Fibroblast of skin of left biceps (primary cell): ENCODE results near the gene SOS2.
A peak's percentile ranks its signal among the peaks of the same experiment; 100 is the strongest.

Experiments used
- DNase-seq, 2 experiments: peaks; one replicate each; pipeline ENCODE4 v3.0.0-alpha.2; 2013; ENCODE audit warnings: low read depth in 2 of 2

SOS2 gene

DNA sequence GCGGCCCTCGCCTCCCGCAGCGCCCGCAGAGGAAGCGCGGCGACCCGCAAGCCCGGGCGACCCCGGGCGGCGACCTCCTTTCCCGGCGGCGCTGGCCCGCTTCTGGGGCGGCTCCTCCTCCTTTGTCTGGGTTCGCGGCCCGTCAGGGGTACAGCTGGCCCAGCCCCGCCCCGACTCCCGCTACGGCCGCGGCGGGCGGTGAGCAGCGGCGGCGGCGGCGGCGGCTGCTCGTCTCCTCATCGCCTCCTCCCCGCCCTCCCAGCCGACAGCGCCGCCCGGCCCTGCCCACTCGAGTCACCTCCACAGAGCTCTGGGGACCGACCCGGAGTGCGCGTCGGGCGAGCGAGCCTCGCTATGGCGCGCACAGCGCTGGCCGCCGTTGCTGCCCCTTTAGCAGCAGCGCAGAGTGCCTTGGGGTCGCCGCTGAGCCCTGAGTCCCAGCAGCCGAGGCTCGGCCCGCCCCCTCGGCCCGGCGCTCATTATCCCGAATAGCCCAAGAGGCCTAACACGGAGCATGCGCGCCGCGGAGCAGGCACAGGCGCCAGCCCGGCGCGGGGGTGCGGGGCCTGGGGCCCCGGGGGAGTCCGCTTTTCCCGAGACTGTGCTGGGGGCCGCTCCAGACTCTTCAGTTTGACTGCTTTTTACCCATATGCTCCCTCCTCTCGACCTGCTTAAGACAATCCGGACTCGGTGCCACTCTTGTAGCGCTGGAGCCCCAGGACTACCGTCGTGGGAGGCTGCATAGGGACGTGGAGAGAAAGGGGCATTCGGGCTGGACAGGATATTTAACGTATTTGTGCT, at the start of gene SOS2:
Gene SOS2 (minus strand): TSS at position 104 of the 801 bp plus-strand sequence. CDS start 295 bp downstream, outside the sequence.
- DNase-seq = peak; percentile 54 to 68

DNA sequence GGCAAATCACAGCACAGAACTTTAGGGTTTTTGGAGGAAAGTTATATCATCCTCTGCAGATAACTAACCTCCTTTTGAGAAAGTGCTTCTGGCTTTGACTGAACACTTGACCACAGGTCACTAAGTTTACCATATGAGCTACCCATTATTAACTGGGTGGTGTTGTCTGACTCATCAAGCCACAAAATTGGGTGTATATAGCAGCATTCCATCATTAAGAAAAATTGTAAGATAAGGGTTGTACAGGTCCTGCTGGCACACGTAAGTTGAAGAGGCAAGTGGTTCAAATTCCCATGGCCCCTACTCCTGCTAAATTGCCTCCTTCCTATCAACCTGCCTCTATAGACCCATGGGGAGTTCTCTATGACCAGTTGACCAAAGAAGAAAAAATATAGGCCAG, 41.1 kb upstream of the SOS2 start:
- DNase-seq = no peak

DNA sequence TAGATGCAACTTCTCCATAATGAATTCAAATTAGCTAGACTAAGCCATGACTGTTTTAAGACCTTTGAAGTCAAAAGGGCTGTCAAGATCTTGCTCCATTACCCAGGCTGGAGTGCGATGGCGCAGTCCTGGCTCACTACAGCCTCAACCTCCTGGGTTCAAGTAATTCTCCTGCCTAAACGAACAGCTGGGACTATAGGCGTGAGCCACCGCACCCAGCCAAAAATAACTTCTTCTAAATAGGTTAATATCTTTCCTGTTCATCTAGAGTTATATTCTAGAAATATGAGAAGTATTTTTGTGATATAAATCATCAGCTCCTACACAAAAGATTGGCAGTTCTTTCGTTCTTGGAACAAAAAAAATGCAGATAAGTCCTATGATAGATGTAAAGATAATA, 39.6 kb upstream of the SOS2 start:
- DNase-seq = no peak

DNA sequence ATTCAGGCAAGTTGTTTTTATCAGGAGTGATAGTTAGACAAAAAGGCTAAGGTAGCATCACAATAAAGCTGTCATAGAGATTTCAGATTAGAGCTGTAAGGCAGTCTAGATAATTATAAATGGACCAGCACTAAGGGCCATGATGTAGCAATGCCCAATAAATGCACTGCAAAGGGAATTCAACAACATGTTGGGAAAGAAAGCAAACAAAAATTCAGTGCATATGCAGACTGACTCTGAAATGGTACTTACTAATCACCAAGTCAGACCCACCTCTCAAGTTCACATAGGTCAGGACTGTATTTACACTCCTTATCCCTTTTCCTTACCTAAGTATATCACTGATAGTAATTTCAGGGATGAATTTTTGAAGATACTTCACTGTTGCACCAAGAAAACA, 33.7 kb upstream of the SOS2 start:
- no peak for DNase-seq

DNA sequence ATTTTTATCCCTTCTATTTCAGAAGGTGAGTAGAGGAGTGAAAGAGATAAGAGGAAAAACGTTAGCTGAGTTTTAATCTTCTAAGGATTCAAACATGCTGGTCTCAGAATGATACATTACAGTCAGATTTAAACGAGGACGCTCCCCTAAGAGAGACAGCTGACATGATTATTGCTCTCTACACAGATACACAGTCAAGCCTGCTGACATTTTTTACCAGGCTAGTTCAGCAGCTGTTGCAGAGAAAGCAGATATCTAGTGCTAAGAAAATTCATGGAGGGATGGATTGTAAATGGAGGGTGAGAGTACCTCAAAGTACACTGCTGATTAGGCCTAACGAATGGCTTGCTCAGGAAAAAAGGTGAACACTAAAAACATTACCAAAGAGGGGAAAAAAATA, 31.9 kb upstream of the SOS2 start:
- DNase-seq = no peak

DNA sequence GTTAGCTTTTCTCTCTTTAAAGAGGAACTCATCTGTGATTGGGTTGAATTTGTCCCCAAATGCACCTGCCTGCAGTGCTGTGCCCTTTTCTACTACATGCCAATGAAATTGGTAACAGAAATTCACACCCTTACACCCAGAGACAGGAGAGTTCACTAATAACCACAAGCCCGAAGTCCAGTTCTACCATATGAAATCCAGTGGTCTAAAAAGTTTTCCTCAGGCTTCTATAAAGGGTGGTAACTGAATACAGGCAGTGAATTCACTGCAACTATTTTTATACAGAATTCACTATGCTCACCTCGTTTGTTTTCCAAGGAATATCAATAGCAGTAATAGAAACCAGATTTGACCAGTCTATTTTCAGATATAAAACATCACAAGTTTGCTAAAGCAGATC, 31.5 kb upstream of the SOS2 start:
- no peak for DNase-seq

DNA sequence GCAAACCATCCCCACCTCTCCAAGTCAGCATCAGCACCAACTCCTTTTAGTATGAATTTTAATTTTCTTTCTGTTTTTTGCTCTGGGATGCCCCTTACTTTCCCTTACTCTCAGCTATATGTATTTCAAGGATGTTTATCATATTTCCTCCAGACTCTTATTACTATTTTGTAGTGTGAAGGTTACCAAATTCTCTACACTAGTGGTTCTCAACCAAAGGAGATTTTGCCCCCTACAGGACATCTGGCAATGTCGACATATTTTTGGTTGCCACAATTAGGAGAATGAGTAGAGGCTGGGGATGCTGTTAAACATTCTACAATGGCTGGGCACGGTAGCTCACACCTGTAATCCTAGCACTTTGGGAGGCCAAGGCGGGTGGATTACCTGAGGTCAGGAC, 29.1 kb upstream of the SOS2 start:
- peak in 1 of 2 experiments; percentile 15 for DNase-seq

DNA sequence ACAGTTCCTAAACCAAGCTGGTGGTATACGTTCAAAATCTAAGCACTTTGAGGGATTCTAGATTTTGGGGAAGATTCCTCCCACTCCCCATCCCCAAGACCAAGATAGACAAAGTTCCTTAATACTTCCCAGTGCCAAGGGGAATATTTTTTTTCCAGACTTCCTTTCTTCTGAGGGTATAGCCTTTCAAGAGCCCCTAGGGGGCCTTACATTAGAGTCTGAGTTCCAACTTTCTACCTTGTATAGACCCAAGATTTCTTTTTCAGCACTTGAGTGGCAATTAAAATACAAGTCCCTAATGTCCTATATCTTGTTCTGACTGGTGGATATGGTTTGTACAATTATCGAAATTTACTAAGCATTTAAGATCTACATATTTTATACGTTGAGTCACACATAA, 28.7 kb upstream of the SOS2 start:
- no peak for DNase-seq

DNA sequence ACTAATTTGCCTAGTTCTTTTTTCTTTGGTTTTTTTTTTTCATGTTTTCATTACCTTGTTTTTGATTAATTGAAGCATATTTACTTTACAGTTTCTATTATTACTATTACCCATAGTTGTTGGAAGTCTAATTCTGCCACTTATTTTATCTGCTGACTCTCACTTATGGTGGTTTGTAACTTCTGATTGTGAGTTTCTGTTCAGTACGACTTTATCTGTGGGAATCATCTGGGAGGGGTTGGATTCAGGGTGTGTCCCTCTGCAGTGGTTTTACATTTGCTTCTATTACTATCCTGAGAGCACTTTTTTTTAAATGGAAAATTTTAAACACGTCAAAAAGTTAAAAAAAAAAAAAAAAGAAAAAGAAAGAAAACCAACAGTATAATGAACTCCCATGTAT, 26.4 kb upstream of the SOS2 start:
- no peak for DNase-seq

DNA sequence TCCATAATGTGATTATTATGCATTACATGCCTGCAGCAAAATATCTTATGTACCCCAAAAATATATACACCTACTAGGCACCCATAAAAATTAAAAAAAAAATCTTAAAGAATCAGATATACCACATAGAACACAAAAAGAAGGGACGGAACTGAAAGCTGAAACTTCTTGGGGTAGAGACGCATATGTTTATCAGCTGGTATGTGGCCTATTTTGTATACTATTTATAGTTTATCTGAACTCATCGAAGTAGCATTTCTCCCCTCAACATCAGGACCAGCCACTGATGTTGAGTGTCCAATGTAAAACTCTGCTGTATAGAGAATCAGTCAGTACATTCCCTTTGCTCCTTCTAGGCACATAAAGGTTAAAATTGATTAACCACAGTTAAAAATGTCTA, 22.9 kb upstream of the SOS2 start:
- no peak for DNase-seq

DNA sequence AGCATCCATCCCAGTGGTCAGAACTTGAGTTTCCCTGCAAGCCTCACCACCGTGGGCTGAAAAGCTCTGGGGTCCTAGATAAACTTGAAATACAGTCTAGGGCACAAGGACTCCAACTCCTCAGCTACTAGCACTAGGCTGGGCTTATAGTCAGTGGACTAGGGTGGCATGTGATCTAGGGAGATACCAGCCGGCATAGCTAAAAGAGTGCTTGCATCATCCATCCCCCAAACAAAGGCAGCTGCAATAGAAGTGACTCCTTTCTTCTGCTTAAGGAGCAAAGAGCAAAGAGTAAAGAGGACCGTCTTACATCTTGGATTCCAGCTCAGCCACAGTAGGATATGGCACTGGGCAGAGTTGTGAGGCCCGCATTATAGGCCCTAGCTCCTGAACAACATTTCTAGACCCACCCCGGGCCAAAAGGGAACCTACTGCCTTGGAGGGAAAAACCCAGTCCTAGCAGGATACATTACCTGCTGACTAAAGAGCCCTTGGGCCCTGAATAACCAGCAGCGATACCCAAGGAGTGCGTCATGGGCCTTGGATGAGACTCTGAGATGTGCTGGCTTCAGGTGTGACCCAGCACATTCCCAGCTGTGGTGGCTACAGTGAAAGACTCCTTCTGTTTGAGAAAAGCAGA, 17.9 kb upstream of the SOS2 start:
- no peak for DNase-seq

DNA sequence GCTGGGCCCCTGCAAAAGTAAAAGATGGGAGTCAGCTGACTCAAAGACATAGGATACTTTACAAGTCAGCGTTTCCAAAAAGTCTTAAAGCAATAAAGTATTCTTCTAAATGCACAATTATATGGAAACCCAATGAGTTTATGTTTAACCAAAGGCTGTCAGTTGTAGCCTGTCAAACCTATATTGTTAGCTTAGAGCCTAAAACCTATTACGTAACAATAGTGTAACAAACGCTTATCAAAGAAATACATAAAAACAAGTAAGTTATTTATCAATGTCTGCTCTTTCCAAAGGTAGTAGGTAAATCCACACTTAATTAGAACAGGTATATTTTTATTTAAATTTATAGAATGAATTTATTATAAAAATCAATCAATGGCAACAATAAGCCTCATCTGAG, 15.9 kb upstream of the SOS2 start:
- DNase-seq = no peak

DNA sequence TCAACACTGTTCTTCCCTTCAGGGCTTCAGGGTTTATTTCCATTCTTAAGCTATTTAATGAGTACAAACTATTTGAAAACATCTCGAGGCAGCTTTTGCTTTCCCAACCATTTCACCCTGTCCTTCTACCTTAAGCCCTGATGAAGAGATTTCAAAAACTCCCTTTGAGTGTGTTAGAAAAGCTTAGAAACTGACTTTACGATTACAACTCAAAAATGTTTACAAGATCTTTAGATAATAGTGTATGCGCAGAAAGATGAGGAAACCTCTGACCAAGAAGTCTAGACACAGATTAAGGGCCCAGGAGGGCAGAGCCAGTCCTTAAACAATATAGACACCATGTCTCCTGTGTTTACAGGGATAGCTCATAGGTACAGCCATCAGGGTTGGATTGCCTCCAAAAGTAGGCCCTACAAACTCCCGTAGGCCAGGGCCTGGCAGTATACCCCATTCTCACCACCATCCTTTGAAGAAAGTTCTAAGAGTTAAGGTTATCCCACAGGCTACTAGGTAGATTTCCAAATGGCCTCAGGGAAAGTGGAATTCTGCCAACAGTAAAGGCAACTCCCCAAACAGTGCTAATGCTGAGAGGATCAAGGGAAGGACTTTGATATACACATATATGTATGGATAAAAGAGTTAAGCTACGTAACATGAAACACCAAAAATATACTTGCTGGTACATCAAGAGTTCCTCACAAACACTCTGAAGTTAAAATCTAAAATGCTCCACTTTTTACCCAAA, 11.4 kb upstream of the SOS2 start:
- no peak for DNase-seq

DNA sequence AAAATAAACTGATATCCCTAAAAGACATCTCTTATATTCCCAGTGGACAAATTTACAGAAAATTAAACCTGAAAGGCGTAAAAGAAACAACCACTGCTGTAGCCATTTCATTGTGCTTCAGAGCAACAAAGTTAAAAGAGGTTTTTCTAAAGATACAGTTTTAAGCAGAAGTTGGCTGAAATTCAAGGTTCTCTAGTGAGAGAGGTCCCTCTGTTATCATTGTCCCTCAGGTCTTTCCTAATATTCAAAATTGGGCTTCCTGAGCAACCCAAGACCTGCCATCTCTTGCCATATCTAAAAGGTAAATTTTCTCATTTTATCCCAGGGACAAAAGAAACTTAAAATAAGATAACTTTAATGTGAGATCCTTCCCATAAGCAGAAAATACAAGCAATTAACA, 10.7 kb upstream of the SOS2 start:
- DNase-seq = no peak

DNA sequence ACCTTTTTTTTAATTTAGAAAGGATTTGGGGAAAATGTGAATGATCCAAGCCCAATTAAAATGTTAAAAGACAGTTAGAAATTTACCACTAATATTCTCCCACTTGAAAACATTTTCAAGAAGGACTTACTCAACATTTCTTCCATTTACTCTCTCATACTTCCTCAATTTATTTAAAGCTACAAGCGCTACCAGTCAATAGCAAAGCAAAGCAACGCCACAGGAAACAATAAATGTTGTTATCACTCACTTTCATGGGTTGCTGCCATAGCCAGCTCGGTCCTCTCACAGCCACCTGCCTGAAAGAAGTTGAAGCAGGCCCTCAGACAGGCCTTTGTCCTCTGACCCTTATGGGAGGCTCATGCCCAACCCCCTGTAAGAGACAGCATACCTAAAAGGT, 6.0 kb upstream of the SOS2 start:
- DNase-seq = no peak

DNA sequence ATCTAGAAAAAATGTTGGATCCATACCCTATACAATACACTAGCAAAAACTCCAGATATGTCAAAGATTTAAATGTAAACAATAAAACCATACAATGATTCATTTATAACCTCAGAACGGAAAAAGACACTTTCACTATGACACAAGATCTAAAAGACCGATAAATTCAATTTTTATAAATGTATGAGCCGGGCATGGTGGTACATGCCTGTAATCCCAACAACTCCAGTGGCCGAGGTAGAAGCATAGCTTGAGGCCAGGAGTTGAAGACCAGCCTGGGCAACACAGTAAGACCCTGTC, 2.5 kb upstream of the SOS2 start:
- DNase-seq = no peak

DNA sequence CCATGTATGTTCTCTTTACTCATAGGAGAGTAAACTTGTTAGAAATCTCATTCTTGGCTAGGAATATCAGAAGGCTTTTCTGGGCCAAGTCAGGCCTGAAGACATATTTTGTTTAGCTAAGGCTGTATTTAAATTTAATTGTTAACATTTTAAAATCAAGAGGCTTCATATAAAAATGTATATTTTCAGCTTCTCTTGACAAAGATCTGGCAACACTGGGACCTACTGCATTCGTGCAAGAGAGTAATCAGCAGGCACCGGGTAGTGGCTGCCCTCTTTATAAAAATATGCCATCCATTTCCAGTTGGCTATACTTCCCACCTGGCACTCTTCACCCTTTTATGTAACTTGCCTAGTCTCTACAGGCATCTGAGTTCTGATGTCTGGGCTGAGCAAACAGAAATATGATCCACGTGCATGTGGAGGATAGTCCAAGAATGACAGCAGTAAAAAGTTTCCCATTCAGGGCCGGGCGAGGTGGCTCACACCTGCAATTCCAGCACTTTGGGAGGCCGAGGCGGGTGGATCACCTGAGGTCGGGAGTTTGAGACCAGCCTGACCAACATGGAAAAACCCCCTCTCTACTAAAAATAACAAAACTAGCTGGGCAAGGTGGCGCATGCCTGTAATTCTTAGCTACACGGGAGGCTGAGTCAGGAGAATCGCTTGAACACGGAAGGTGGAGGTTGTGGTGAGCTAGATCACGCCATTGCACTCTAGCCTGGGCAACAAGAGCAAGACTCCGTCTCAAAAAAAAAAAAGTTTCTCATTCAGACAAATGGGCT, 2.0 kb upstream of the SOS2 start:
- no peak for DNase-seq

DNA sequence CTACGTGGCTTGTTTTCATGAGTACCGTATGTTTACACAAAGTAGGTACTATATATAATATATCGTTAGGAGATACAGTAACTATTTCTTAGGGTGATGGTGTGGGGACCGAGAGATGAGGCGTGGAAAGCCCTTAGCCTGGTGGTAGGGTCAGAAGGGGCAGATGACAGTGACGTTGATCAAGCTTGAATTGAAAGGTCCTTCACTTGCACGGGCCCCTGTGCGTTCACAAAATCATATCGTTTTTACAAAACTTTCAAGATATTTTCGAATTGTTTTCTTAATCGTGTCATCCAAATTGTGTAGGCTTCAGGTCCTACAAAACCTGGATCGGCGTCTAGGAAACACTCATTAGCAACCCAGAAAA, 881 bp upstream of the SOS2 start:
- DNase-seq = no peak

DNA sequence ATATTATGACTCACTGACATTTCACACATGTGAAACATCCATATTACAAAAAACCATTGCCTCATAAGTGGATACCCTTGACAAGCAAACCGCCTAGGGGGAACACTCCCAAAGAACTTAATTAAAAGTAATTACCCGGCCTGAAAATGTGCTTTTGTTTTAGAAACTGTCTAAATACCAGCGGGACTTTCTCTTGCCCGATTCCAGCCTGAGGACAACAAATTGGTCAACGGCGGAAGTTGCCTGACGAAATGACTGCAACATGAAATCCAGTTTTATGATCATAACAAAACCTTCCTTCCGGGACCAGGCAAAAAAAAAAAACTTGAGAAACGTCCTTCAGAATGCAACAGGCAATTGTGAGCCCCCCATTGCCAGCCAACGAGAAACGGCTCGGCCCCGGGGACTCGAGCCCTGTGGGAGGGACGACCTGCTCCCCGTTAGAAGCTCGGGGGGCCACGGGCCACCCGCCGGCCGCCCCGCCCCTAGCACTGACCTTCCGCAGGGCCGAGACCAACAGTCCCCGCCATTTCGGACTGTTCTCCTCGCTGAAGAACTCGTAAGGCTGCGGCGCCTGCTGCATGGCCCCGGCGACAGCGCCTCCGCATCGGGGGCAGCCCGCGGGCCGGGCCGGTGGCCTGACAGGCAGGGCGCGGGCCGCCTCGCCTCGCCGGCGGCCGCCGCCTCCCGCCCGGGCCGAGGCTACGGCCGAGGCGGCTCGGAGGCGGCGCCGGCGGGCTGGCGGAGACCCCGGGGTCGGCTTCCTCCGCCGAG, 490 bp downstream of the SOS2 start:
- DNase-seq = peak; percentile 11 to 15

DNA sequence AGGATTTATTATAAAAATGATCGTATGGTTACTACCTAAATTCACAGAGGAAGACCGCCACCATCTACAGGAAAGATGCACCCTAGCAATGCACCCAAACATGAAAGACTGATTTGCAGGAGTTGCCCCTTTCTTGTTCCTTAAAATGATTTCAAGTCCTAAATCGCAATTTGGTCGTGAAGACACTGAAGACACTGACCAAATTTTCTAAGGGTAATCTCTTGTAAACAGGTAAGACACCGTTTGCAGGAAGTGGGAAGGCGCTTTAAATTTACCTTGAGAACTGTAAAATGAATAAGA, 1.0 kb downstream of the SOS2 start:
- no peak for DNase-seq

DNA sequence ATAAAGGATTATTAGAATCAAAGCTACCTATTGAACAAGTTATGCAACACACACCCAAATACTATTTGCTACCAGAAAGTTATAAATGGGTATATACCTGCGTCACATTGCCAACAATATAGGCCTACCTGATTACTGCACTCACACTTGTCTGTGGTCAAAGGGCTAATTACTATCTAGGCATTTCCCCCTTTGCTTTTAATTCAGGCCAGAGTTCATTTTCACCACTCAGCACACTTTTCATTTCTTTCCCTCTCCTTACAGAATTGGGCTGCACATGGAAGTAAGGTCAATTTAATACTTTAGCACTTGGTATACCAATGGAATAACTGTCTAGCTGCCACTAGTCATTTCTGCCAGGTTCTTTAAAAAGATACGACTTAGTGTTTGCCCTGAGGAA, 1.7 kb downstream of the SOS2 start:
- no peak for DNase-seq

DNA sequence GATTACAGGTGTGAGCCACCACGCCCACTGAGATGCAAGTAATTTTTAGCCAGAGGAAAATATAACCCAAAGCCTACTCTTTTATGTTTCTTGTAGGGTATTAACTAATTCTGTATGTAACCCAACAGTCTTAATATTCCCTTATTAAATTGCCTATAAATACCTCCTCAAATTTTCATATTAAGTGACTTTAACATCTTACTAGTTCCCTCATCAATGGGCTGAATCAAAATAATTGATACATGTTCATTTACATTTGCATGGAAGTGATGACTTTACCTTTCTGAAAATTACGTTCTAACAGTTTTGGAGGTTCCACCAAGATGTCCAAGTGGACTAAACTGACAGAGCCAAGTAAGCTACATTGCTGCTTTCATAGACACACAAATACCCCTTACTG, 3.1 kb downstream of the SOS2 start:
- no peak for DNase-seq
